NT2/D1 (cell line): ENCODE measurements around the gene NUCB1.
"Not testable (repeated sequence)": the region's sequence is repeated elsewhere in the genome, so short reads cannot be mapped to it uniquely, and the experiment has no call there.

Experiments
- SUZ12 ChIP-seq: IDR thresholded peaks from 2 replicates; pipeline ENCODE4 v1.6.1; 2011; ENCODE audit not compliant: insufficient read length, insufficient read depth; ENCODE audit errors: extremely low read depth
- YY1 ChIP-seq: IDR thresholded peaks from 2 replicates; pipeline ENCODE4 v1.6.1; 2011; ENCODE audit not compliant: insufficient read length, insufficient read depth
- ZNF274 ChIP-seq: IDR thresholded peaks from 2 replicates; pipeline ENCODE4 v1.6.1; 2011; ENCODE audit warnings: mild to moderate bottlenecking, low read depth, low read length

DNA sequence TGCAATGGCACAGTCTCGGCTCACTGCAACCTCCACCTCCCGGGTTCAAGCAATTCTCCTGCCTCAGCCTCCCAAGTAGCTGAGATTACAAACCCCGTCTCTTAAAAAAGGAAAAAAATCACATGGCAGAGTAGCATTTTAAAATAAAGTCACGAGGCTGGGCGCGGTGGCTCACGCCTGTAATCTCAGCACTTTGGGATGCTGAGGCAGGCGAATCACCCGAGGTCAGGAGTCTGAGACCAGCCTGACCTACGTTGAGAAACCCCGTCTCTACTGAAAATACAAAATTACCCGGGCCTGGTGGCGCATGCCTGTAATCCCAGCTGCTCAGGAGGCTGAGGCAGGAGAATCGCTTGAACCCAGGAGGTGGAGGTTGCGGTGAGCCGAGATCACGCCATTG, 27.6 kb downstream of the NUCB1 start:
- not testable (repeated sequence) for TF ChIP-seq SUZ12, YY1, ZNF274
